Measurements from ENCODE around the gene ANKH. TPM values are rescaled to one million over a fixed set of nuclear protein-coding genes. Genes with fewer than 3 reads are reported as not detected.

ANKH gene
- total RNA-seq, 1 experiment from 2014 or later, result 16.9 TPM

DNA sequence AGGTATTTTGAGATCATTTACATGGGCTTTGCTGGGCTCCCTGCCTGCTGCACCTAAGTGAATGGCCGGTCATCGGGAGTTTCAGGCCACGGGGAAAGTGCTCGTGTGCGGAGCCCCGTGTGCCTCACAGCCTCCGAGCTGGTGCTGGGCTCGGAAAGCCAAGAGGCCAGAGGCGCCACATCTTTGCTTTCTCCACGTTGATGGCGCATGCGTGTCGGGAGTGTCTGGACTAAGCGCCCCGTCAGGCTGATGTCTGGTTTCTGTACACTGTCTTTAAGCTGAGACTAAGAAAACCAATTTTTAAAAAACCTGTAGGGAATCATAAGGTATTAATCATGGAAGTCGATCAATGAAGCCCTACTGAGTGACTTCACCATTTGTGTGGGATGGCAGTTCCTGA, 137.9 kb downstream of the ANKH start:
- no peak for DNase-seq (ENCODE audit: low spot score)
- no peaks in the 10 kb centered on the region for H3K36me3 Mint-ChIP-seq
- ChIA-PET CTCF (no interaction called here), POLR2A (no interaction called here)
- ATAC-seq, result no peak
- no peak overlapping the region for H3K27ac Mint-ChIP-seq
- H3K4me3 Mint-ChIP-seq, result no peak overlapping the region
- no peaks in the 10 kb centered on the region for H3K9me3 Mint-ChIP-seq
- peaks cover 11% of the 10 kb centered on the region for H3K4me1 Mint-ChIP-seq
- H3K27me3 Mint-ChIP-seq (ENCODE audit: low read depth), result no peaks in the 10 kb centered on the region; the same call in 1 of the 2 replicates
- TF ChIP-seq ZNF317 (CRISPR knock-in tag; IDR thresholded peaks at IDR 0.05; ENCODE audit: borderline replicate concordance, low read depth), result no peak
- TF ChIP-seq ZNF263 (CRISPR knock-in tag; IDR thresholded peaks at IDR 0.05; ENCODE audit: low read depth), result no peak
- no peak for TF ChIP-seq PRRX2 (CRISPR knock-in tag; IDR thresholded peaks at IDR 0.05)
- no peak for TF ChIP-seq ATF1 (CRISPR knock-in tag; IDR thresholded peaks at IDR 0.05)
- no peak for TF ChIP-seq GABPB1 (CRISPR knock-in tag; IDR thresholded peaks at IDR 0.05)

DNA sequence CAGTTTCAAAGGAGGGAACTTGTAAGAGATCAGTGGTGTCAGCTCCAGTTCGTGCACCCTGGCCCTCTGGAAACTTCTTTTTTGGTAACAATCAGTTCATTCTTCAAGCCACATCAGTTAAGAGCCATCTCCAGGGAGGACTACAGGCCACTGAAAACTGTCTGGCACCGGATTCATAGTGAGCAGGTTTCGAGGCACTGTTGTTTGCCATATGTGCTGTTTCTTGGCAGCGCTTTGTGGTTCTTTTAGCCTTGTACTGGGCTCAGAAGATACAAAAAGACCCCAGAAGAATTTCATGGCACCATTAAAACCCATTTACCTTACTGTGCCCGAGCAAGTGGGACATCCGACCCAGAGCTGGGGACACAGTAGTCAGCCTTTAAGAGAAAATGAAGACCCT, 138.6 kb downstream of the ANKH start:
- no peaks in the 10 kb centered on the region for H3K36me3 Mint-ChIP-seq
- ChIA-PET POLR2A (no interaction called here), CTCF (interaction anchor here (0.6 kb wide), 1 partner anchor 96 kb away, joined by 3 read pairs; no protein-coding TSS in a partner anchor)
- no peaks in the 10 kb centered on the region; the same call in 1 of the 2 replicates for H3K27me3 Mint-ChIP-seq (ENCODE audit: low read depth)
- no peak overlapping the region for H3K27ac Mint-ChIP-seq
- ATAC-seq, result no peak
- TF ChIP-seq TCF7 (CRISPR knock-in tag; IDR thresholded peaks at IDR 0.05; ENCODE audit: low read depth) (no peak), OVOL2 (CRISPR knock-in tag; IDR thresholded peaks at IDR 0.05; ENCODE audit: borderline replicate concordance) (no peak)
- TF ChIP-seq, protein P1, sequence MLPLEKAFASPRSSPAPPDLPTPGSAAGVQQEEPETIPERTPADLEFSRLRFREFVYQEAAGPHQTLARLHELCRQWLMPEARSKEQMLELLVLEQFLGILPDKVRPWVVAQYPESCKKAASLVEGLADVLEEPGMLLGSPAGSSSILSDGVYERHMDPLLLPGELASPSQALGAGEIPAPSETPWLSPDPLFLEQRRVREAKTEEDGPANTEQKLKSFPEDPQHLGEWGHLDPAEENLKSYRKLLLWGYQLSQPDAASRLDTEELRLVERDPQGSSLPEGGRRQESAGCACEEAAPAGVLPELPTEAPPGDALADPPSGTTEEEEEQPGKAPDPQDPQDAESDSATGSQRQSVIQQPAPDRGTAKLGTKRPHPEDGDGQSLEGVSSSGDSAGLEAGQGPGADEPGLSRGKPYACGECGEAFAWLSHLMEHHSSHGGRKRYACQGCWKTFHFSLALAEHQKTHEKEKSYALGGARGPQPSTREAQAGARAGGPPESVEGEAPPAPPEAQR (CRISPR knock-in tag; IDR thresholded peaks at IDR 0.05), result no peak
- H3K4me3 Mint-ChIP-seq, result no peak overlapping the region
- no peak for DNase-seq (ENCODE audit: low spot score)
- H3K4me1 Mint-ChIP-seq, result peaks cover 18% of the 10 kb centered on the region
- no peaks in the 10 kb centered on the region for H3K9me3 Mint-ChIP-seq

DNA sequence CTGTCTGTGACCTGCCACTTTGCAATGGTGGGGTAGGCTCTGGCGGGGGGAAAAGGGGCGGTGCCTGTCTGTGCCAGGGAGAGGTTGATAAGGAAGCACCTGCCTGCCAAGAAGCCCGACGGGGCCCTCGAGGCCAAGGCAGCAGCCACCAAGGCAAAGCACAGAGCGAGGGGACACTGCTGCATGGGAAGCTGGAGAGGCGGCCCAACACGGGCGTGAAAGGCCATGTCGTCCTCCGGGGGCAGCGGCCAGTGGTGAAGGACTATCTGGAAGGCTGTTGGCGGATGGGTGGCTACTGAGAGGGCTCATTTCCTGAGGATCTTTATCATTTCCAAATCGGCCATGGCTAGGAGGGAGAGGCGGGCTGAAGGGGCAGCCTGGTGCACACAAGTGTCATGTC, 140.7 kb downstream of the ANKH start:
- Mint-ChIP-seq H3K27me3 (ENCODE audit: low read depth) (no peaks in the 10 kb centered on the region; the same call in 1 of the 2 replicates), H3K4me3 (no peak overlapping the region), H3K36me3 (no peaks in the 10 kb centered on the region), H3K4me1 (peaks cover 34% of the 10 kb centered on the region), H3K9me3 (no peaks in the 10 kb centered on the region), H3K27ac (no peak overlapping the region)
- ChIA-PET CTCF (interaction anchor here (0.6 kb wide), 1 partner anchor 138 kb away, joined by 4 read pairs; no protein-coding TSS in a partner anchor), POLR2A (no interaction called here)
- ATAC-seq (no peak), DNase-seq (ENCODE audit: low spot score) (no peak)
- TF ChIP-seq TEAD4 (CRISPR knock-in tag; IDR thresholded peaks at IDR 0.05) (no peak), TEAD1 (CRISPR knock-in tag; IDR thresholded peaks at IDR 0.05) (no peak), ATF1 (CRISPR knock-in tag; IDR thresholded peaks at IDR 0.05) (no peak), PRRX2 (CRISPR knock-in tag; IDR thresholded peaks at IDR 0.05) (no peak), TCF7 (CRISPR knock-in tag; IDR thresholded peaks at IDR 0.05; ENCODE audit: low read depth) (no peak), ESRRA (CRISPR knock-in tag; IDR thresholded peaks at IDR 0.05; ENCODE audit: borderline replicate concordance) (no peak)
- TF ChIP-seq, protein P2, sequence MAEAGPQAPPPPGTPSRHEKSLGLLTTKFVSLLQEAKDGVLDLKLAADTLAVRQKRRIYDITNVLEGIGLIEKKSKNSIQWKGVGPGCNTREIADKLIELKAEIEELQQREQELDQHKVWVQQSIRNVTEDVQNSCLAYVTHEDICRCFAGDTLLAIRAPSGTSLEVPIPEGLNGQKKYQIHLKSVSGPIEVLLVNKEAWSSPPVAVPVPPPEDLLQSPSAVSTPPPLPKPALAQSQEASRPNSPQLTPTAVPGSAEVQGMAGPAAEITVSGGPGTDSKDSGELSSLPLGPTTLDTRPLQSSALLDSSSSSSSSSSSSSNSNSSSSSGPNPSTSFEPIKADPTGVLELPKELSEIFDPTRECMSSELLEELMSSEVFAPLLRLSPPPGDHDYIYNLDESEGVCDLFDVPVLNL (CRISPR knock-in tag; IDR thresholded peaks at IDR 0.05; ENCODE audit: borderline replicate concordance, low read depth), result no peak
- TF ChIP-seq, protein P3, sequence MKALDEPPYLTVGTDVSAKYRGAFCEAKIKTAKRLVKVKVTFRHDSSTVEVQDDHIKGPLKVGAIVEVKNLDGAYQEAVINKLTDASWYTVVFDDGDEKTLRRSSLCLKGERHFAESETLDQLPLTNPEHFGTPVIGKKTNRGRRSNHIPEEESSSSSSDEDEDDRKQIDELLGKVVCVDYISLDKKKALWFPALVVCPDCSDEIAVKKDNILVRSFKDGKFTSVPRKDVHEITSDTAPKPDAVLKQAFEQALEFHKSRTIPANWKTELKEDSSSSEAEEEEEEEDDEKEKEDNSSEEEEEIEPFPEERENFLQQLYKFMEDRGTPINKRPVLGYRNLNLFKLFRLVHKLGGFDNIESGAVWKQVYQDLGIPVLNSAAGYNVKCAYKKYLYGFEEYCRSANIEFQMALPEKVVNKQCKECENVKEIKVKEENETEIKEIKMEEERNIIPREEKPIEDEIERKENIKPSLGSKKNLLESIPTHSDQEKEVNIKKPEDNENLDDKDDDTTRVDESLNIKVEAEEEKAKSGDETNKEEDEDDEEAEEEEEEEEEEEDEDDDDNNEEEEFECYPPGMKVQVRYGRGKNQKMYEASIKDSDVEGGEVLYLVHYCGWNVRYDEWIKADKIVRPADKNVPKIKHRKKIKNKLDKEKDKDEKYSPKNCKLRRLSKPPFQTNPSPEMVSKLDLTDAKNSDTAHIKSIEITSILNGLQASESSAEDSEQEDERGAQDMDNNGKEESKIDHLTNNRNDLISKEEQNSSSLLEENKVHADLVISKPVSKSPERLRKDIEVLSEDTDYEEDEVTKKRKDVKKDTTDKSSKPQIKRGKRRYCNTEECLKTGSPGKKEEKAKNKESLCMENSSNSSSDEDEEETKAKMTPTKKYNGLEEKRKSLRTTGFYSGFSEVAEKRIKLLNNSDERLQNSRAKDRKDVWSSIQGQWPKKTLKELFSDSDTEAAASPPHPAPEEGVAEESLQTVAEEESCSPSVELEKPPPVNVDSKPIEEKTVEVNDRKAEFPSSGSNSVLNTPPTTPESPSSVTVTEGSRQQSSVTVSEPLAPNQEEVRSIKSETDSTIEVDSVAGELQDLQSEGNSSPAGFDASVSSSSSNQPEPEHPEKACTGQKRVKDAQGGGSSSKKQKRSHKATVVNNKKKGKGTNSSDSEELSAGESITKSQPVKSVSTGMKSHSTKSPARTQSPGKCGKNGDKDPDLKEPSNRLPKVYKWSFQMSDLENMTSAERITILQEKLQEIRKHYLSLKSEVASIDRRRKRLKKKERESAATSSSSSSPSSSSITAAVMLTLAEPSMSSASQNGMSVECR (CRISPR knock-in tag; IDR thresholded peaks at IDR 0.05; ENCODE audit: borderline replicate concordance), result no peak
- TF ChIP-seq, protein P4, sequence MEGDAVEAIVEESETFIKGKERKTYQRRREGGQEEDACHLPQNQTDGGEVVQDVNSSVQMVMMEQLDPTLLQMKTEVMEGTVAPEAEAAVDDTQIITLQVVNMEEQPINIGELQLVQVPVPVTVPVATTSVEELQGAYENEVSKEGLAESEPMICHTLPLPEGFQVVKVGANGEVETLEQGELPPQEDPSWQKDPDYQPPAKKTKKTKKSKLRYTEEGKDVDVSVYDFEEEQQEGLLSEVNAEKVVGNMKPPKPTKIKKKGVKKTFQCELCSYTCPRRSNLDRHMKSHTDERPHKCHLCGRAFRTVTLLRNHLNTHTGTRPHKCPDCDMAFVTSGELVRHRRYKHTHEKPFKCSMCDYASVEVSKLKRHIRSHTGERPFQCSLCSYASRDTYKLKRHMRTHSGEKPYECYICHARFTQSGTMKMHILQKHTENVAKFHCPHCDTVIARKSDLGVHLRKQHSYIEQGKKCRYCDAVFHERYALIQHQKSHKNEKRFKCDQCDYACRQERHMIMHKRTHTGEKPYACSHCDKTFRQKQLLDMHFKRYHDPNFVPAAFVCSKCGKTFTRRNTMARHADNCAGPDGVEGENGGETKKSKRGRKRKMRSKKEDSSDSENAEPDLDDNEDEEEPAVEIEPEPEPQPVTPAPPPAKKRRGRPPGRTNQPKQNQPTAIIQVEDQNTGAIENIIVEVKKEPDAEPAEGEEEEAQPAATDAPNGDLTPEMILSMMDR (IDR thresholded peaks at IDR 0.05), result no peak
- TF ChIP-seq, protein P5, sequence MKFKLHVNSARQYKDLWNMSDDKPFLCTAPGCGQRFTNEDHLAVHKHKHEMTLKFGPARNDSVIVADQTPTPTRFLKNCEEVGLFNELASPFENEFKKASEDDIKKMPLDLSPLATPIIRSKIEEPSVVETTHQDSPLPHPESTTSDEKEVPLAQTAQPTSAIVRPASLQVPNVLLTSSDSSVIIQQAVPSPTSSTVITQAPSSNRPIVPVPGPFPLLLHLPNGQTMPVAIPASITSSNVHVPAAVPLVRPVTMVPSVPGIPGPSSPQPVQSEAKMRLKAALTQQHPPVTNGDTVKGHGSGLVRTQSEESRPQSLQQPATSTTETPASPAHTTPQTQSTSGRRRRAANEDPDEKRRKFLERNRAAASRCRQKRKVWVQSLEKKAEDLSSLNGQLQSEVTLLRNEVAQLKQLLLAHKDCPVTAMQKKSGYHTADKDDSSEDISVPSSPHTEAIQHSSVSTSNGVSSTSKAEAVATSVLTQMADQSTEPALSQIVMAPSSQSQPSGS (CRISPR knock-in tag; IDR thresholded peaks at IDR 0.05; ENCODE audit: borderline replicate concordance, low read depth), result no peak
- TF ChIP-seq, protein P6, sequence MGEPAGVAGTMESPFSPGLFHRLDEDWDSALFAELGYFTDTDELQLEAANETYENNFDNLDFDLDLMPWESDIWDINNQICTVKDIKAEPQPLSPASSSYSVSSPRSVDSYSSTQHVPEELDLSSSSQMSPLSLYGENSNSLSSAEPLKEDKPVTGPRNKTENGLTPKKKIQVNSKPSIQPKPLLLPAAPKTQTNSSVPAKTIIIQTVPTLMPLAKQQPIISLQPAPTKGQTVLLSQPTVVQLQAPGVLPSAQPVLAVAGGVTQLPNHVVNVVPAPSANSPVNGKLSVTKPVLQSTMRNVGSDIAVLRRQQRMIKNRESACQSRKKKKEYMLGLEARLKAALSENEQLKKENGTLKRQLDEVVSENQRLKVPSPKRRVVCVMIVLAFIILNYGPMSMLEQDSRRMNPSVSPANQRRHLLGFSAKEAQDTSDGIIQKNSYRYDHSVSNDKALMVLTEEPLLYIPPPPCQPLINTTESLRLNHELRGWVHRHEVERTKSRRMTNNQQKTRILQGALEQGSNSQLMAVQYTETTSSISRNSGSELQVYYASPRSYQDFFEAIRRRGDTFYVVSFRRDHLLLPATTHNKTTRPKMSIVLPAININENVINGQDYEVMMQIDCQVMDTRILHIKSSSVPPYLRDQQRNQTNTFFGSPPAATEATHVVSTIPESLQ (CRISPR knock-in tag; IDR thresholded peaks at IDR 0.05), result no peak
